HepG2 (cell line): ENCODE measurements around the gene C17orf58. TPM values are rescaled to one million over a fixed set of nuclear protein-coding genes. Genes with fewer than 3 reads are reported as not detected.

Experiments
- ARNT ChIP-seq: fragments of 450-650 bp; IDR thresholded peaks from 2 replicates; pipeline ENCODE4 v1.6.1; 2017
- ARNTL ChIP-seq: sonication (generic); formaldehyde crosslinking; IDR thresholded peaks from 2 replicates; pipeline ENCODE4 v1.4.0; 2020; ENCODE audit warnings: mild to moderate bottlenecking, missing genetic modification reagents
- CC2D1A ChIP-seq: sonication (generic); formaldehyde crosslinking; IDR thresholded peaks from 2 replicates; pipeline ENCODE4 v1.8.1; 2023; ENCODE audit warnings: mild to moderate bottlenecking, missing genetic modification reagents
- HES4 ChIP-seq: sonication (generic); formaldehyde crosslinking; IDR thresholded peaks from 2 replicates; pipeline ENCODE4 v1.9.0; 2021; ENCODE audit warnings: mild to moderate bottlenecking, missing genetic modification reagents, borderline replicate concordance
- KAT2B ChIP-seq: fragments of 150-350 bp; IDR thresholded peaks from 2 replicates; pipeline ENCODE4 v1.6.1; 2014; ENCODE audit warnings: low read depth, low read length, borderline replicate concordance
- MEIS2 ChIP-seq: sonication (generic); formaldehyde crosslinking; IDR thresholded peaks from 2 replicates; pipeline ENCODE4 v1.9.0; 2021; ENCODE audit warnings: mild to moderate bottlenecking, missing genetic modification reagents
- NAIF1 ChIP-seq: sonication (generic); formaldehyde crosslinking; IDR thresholded peaks from 2 replicates; pipeline ENCODE4 v1.5.0; 2020; ENCODE audit warnings: mild to moderate bottlenecking, missing genetic modification reagents, borderline replicate concordance
- NFE2 ChIP-seq: sonication (generic); formaldehyde crosslinking; IDR thresholded peaks from 2 replicates; pipeline ENCODE4 v1.4.0; 2020; ENCODE audit warnings: missing genetic modification reagents
- NFE2L1 ChIP-seq: sonication (generic); formaldehyde crosslinking; IDR thresholded peaks from 2 replicates; pipeline ENCODE4 v1.4.0; 2020; ENCODE audit warnings: missing genetic modification reagents, mild to moderate bottlenecking, borderline replicate concordance
- PAWR ChIP-seq: sonication (generic); formaldehyde crosslinking; IDR thresholded peaks from 2 replicates; pipeline ENCODE4 v1.4.0; 2020; ENCODE audit warnings: missing genetic modification reagents, mild to moderate bottlenecking, borderline replicate concordance
- PHB2 ChIP-seq: fragments of 450-650 bp; IDR thresholded peaks from 2 replicates; pipeline ENCODE4 v1.6.1; 2018; ENCODE audit not compliant: partially characterized antibody
- POLR2AphosphoS5 ChIP-seq: IDR thresholded peaks from 2 replicates; pipeline ENCODE4 v1.6.1; 2012; ENCODE audit warnings: low read depth, low read length
- SAFB2 ChIP-seq: sonication (generic); formaldehyde crosslinking; IDR thresholded peaks from 2 replicates; pipeline ENCODE4 v1.5.1; 2020; ENCODE audit warnings: missing genetic modification reagents, low read depth, mild to moderate bottlenecking, borderline replicate concordance
- TAF15 ChIP-seq: fragments of 200-400 bp; formaldehyde crosslinking; IDR thresholded peaks from one replicate; pipeline ENCODE4 v1.6.1; 2018; ENCODE audit warnings: mild to moderate bottlenecking, low read depth, low read length; ENCODE audit not compliant: poor library complexity, severe bottlenecking
- TBL1XR1 ChIP-seq: fragments of 150-350 bp; IDR thresholded peaks from 2 replicates; pipeline ENCODE4 v1.6.1; 2014; ENCODE audit warnings: borderline replicate concordance, low read length; ENCODE audit not compliant: partially characterized antibody
- TEAD2 ChIP-seq: sonication (generic); formaldehyde crosslinking; IDR thresholded peaks from 2 replicates; pipeline ENCODE4 v1.9.0; 2021; ENCODE audit warnings: missing genetic modification reagents
- U2AF1 ChIP-seq: fragments of 200-400 bp; formaldehyde crosslinking; optimal IDR thresholded peaks from 2 replicates; pipeline ENCODE3; 2017; ENCODE audit warnings: mild to moderate bottlenecking, low read depth, low read length
- USF2 ChIP-seq, 2 experiments: sonication (generic) in 1 of 2; formaldehyde crosslinking in 1 of 2; IDR thresholded peaks; 2 replicates each; pipeline versions ENCODE4 v1.5.1 to v1.6.1; 2011 to 2020; ENCODE audit warnings: borderline replicate concordance in 1 of 2, low read depth in 1 of 2, low read length in 1 of 2, mild to moderate bottlenecking in 1 of 2, missing genetic modification reagents in 1 of 2, moderate library complexity in 1 of 2
- ZNF143 ChIP-seq: sonication (generic); formaldehyde crosslinking; IDR thresholded peaks from 2 replicates; pipeline ENCODE4 v1.4.0; 2020; ENCODE audit warnings: missing genetic modification reagents
- ZNF331 ChIP-seq: sonication (generic); formaldehyde crosslinking; IDR thresholded peaks from 2 replicates; pipeline ENCODE4 v1.4.0; 2020; ENCODE audit warnings: missing genetic modification reagents
- ZNF337 ChIP-seq: sonication (generic); formaldehyde crosslinking; IDR thresholded peaks from 2 replicates; pipeline ENCODE4 v1.5.1; 2020; ENCODE audit warnings: missing genetic modification reagents, low read depth, mild to moderate bottlenecking, borderline replicate concordance
- ZNF432 ChIP-seq: sonication (generic); formaldehyde crosslinking; IDR thresholded peaks from 2 replicates; pipeline ENCODE4 v1.5.0; 2020; ENCODE audit warnings: missing genetic modification reagents, mild to moderate bottlenecking, borderline replicate concordance
- ZNF460 ChIP-seq: sonication (generic); formaldehyde crosslinking; IDR thresholded peaks from 2 replicates; pipeline ENCODE4 v1.5.1; 2020; ENCODE audit warnings: missing genetic modification reagents, mild to moderate bottlenecking, borderline replicate concordance
- ZNF557 ChIP-seq: sonication (generic); formaldehyde crosslinking; IDR thresholded peaks from 2 replicates; pipeline ENCODE4 v1.4.0; 2020; ENCODE audit warnings: missing genetic modification reagents
- ZNF572 ChIP-seq: sonication (generic); formaldehyde crosslinking; IDR thresholded peaks from 2 replicates; pipeline ENCODE4 v1.5.1; 2020; ENCODE audit warnings: mild to moderate bottlenecking, missing genetic modification reagents
- ZNF580 ChIP-seq: IDR thresholded peaks from 2 replicates; pipeline ENCODE4 v1.6.1; 2016; ENCODE audit warnings: low read depth, borderline replicate concordance
- ZNF709 ChIP-seq: sonication (generic); formaldehyde crosslinking; IDR thresholded peaks from 2 replicates; pipeline ENCODE4 v1.5.0; 2020; ENCODE audit warnings: mild to moderate bottlenecking, missing genetic modification reagents
- ZNF878 ChIP-seq: sonication (generic); formaldehyde crosslinking; IDR thresholded peaks from 2 replicates; pipeline ENCODE4 v1.8.1; 2023; ENCODE audit warnings: mild to moderate bottlenecking, missing genetic modification reagents, moderate library complexity
- polyA plus RNA-seq, 8 experiments: library from polyadenylated mRNA; depleted of rRNA in 3 of 8; stranded (reverse) in 7 of 8; unstranded in 1 of 8; fragments of >200 nt; fragmentation: Illumina TruSeq in 4 of 8; extraction: Trizol in 4 of 8; gene quantifications; 2 replicates each; pipeline versions ENCODE4 v1.2.1 to v1.2.3, GENCODE V29; 2011 to 2016; ENCODE audit warnings: low read depth in 4 of 8, missing spikeins in 1 of 8, mixed read lengths in 1 of 8; ENCODE audit not compliant: insufficient read depth in 1 of 8
- total RNA-seq, 5 experiments: library from RNA; depleted of rRNA; stranded (reverse); fragments of >200 nt; fragmentation: Illumina TruSeq; extraction: Trizol; gene quantifications; 2 replicates each; pipeline ENCODE4 v1.2.3, GENCODE V29; 2016; ENCODE audit warnings: low read depth in 1 of 5

The C17orf58 gene
- total and polyA plus RNA-seq, 2 of the 13 experiments (the other 11 are each of a cell fraction or from before 2014, with no cell fraction given) = 15.6 to 15.8 TPM

- peak; percentile 9; the same call in 1 of the 2 replicates for TF ChIP-seq ZNF337 (CRISPR knock-in tag)
- TF ChIP-seq NFE2 (CRISPR knock-in tag) = no peak; the same call in 1 of the 2 replicates
- no peak for TF ChIP-seq ZNF557 (CRISPR knock-in tag)
- TF ChIP-seq ARNT = no peak
- peak; percentile 90 for TF ChIP-seq ZNF878
- TF ChIP-seq HES4 (CRISPR knock-in tag) = peak; percentile 93; the same call in 1 of the 2 replicates
- TF ChIP-seq TEAD2 = no peak
- no peak for TF ChIP-seq TAF15
- peak; percentile 87; the same call in 1 of the 2 replicates for TF ChIP-seq CC2D1A (CRISPR knock-in tag)
- no peak for TF ChIP-seq ZNF432 (CRISPR knock-in tag)
- peak; percentile 91; the same call in 1 of the 2 replicates for TF ChIP-seq NFE2L1 (CRISPR knock-in tag)
- TF ChIP-seq ZNF331 (CRISPR knock-in tag) = peak; percentile 64
- peak; percentile 98 for TF ChIP-seq ZNF572
- TF ChIP-seq PAWR (CRISPR knock-in tag) = no peak; the same call in 1 of the 2 replicates
- no peak for TF ChIP-seq USF2 (IDR thresholded peaks at IDR 0.05; ENCODE audit: low read depth, low read length)
- no peak for TF ChIP-seq USF2 (CRISPR knock-in tag; IDR thresholded peaks at IDR 0.05; ENCODE audit: borderline replicate concordance)
- no peak for TF ChIP-seq ZNF143
- peak; percentile 69 for TF ChIP-seq ARNTL (CRISPR knock-in tag)
- TF ChIP-seq POLR2AphosphoS5 = peak; percentile 96
- no peak for TF ChIP-seq PHB2
- TF ChIP-seq MEIS2 = peak; percentile 84
- TF ChIP-seq NAIF1 (CRISPR knock-in tag) = peak; percentile 27
- TF ChIP-seq SAFB2 (CRISPR knock-in tag) = peak; percentile 84
- TF ChIP-seq ZNF460 (CRISPR knock-in tag) = no peak
- TF ChIP-seq KAT2B = no peak
- TF ChIP-seq ZNF709 = peak; percentile 65; the same call in 1 of the 2 replicates
- peak; percentile 90; the same call in 1 of the 2 replicates for TF ChIP-seq ZNF580 (CRISPR knock-in tag)
- peak; percentile 53 for TF ChIP-seq TBL1XR1
- TF ChIP-seq U2AF1 = no peak
Measured at GRCh38 chr17:68035523-68036303, 39.4 kb upstream of the C17orf58 start, which contains the start of gene KPNA2 (continued).
